Stimulated activated CD8-positive, alpha-beta memory T cell treated with anti-CD3 and anti-CD28 coated beads, Interleukin-4, amount 100 ng/mL, for 48 hours (primary cell): ENCODE measurements around the gene UPF3A.
"Not testable (repeated sequence)": the region's sequence is repeated elsewhere in the genome, so short reads cannot be mapped to it uniquely, and the experiment has no call there.

Experiments
- DNase-seq: peaks from one replicate; pipeline ENCODE4 v3.0.0-alpha.2; 2020

The UPF3A gene, protein sequence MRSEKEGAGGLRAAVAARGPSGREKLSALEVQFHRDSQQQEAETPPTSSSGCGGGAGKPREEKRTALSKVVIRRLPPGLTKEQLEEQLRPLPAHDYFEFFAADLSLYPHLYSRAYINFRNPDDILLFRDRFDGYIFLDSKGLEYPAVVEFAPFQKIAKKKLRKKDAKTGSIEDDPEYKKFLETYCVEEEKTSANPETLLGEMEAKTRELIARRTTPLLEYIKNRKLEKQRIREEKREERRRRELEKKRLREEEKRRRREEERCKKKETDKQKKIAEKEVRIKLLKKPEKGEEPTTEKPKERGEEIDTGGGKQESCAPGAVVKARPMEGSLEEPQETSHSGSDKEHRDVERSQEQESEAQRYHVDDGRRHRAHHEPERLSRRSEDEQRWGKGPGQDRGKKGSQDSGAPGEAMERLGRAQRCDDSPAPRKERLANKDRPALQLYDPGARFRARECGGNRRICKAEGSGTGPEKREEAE

GRCh38 chr13:114281351-114282040 is at the start of gene UPF3A:
UPF3A (plus strand) TSS chr13:114281601; CDS start chr13:114281640, 39 bp downstream.
- DNase-seq: peak; percentile 90

- no peak for DNase-seq
Measured at GRCh38 chr13:114231886-114232285, 49.5 kb upstream of the UPF3A start.

- DNase-seq: no peak
Measured at GRCh38 chr13:114234266-114234644, 47.1 kb upstream of the UPF3A start.

DNA sequence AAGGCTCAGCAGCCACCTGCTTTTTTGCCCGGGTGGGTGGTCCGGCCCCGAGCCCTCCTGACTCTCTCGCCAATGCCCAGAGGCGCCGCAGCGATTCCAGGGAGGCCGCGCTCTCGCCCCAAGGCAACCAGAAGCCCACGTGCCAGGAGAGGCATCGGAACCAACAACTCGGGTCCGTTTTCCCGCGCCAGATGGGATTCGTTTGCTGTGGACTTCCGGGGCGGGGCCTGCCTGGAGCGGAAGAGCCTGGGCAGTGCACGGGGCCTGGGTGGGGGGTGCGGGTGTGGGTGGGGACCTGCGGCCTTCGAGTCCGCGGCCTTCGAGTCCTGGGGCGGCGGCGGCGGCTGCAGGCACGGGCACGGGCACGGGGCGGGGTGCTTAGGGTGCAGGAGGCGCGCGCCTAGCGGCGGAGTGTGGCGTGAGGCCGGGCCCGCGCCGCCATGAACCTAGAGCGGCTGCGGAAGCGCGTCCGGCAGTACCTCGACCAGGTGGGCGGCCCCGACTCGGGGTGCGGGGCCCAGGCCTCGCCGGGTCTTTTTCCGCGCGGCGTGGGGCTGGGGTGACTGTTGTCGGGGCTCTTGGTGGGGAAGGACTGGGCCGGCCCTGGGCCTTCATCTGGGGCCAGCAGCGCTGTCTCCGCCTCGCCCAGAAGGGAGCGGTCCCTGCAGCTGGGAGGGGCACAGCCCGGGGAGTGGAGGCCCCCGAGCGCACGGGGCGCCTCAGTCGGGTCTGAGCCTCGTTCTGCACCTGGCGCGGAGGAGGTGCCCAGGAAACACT is 46.6 kb upstream of the UPF3A start, which contains the start of gene CDC16:
CDC16 (plus strand) TSS at position 253 of the 777 bp plus-strand sequence; CDS start at position 441, 188 bp downstream.
- peak; percentile 92 for DNase-seq

DNA sequence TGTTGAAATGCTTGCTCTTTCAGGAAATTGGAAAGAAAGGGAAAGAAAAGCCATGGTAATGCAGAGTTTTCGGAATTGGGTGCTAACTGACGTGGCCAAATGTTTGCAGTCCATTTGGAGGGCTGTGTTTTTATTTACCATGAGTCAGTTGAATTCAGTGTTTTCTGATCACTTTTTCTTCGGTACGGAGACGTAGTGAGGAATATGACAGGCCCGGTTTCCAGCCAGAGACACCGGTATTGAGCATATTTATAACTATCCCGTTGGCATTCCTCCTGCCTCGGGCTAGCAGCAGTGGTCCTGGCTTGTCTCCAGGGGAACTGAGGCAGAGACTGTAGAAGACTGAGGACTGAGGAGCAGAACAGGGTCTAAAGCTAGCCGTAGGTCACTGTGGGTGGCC is 45.7 kb upstream of the UPF3A start:
- DNase-seq: no peak

GRCh38 chr13:114236227-114236626 is 45.2 kb upstream of the UPF3A start:
- no peak for DNase-seq

DNA sequence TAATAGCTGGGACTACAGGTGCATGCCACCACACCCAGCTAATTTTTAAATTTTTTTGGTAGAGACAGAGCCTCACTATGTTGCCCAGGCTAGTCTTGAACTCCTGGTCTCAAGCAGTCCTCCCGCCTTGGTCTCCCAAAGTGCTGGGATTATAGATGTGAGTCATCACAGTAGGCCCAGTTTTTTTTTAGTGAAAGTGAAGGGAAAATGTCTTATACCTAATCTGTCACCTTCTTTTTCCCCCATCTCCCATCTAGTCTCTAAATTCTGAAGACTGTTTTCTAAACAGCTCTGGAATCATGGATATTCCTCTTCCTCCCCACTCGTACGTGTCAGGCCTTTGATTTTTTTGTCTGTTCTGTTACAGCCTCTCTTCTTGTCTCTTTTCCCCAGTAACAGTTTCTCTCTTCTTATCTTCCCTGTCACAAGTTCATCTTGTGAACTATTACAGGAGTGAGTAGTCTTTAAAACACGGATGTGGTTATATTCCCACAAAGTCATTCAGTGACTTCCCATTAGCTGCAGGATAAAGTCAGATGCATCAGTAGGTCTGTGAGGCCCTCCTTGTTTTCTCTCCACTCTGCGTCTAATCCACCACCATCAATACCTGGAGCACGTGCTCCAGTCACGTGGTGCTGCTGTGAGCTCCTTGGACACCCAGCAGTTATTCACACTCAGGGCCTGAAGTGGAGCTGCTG is 43.8 kb upstream of the UPF3A start:
- no peak for DNase-seq

- no peak for DNase-seq
Measured at GRCh38 chr13:114241918-114242317, 39.5 kb upstream of the UPF3A start.

GRCh38 chr13:114243971-114244370 is 37.4 kb upstream of the UPF3A start:
- DNase-seq: no peak

- no peak for DNase-seq
Measured at GRCh38 chr13:114244637-114245036, 36.8 kb upstream of the UPF3A start.

DNA sequence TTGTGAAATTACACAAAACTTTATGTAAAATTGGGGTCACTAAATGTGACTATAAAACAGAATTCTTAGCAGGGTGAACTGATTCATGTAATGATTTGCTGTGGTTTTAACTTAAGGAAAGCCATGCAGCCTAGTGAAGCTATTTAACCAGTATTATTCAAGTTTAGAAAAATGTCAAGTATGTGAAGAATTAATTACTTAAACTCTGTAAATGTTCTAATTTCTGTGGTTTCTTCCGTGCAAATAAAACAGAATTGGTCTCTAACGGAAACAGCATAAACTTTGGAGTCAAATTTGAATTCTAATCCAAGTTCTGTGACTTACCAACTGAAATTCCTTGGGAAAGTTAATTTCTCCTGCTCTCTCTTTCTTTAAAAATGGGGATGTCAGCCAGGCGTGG is 33.4 kb upstream of the UPF3A start:
- DNase-seq: no peak

DNA sequence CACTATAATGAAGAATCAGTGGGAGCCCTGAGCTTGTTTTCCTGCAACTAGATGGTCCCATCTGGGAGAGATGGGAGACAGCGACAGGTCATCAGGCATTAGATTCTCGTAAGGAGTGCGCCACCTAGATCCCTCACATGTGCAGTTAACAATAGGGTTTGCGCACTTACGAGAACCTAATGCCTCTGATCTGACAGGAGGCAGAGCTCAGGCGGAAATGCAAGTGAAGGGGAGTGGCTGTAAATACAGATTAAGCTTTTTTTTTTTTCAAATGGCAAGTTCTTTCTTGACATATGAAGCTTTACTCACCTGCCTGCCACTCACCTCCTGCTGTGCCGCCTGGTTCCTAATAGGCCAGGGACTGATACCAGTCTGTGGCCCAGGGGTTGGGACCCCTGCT is 32.3 kb upstream of the UPF3A start:
- no peak for DNase-seq

DNA sequence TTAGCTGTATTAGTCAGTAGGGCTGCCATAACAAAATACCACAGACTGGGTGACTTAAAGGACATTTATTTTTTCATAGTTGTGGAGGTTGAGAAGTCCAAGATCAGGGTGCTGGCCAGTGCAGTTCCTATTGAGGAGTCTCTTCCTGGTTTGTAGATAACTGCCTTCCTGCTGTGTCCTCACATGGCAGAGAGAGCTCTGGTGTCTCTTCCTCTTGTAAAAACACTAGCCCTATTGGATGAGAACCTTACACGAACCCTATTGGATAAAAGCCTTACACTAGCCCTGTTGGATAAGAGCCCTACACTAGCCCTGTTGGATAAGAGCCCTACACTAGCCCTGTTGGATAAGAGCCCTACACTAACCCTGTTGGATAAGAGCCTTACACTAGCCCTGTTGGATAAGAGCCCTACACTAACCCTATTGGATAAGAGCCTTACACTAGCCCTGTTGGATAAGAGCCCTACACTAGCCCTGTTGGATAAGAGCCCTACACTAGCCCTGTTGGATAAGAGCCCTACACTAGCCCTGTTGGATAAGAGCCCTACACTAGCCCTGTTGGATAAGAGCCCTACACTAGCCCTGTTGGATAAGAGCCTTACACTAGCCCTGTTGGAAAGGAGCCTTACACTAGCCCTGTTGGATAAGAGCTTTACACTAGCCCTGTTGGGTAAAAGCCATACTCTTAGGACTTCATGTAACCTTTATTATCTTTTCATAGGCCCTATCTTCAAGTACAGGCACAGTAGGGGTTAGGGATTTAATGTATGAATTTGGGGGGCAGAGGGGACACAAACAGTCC is 29.6 kb upstream of the UPF3A start:
- DNase-seq: not testable (repeated sequence)

DNA sequence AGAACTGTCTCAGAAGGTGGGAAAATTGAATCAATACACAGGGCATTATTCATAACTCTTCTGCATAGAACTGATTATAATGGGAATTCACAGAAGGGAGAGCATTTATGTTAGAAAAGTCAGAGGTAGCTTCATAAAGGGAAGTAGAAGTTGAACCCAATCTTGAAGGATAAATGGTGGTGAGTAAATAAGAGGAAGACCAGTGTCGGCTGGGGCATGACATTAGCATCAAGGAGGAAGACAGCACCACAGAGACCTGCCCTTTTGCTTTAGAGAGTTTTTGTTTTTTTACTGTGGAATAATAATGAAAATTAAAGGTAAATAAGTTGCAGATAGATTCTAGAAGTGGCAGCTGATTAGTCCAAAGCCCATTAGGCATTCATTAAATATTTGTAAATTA is 24.9 kb upstream of the UPF3A start:
- no peak for DNase-seq

DNA sequence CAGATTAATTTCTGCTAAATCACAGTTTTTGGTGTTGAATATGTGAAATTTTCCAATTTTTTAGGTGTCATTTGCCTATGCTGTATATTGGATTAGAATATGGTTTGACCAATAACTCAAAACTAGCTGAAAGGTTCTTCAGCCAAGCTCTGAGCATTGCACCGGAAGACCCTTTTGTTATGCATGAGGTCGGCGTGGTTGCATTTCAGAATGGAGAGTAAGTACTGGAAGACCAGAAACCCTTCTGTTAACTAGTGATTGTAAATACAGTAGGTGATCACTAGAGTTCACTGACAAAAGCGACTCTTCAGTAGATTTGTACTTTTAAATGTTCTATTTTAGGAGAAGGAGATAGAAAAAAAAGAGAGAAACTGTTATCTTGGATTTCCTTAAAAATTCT is 24.4 kb upstream of the UPF3A start:
- DNase-seq: no peak

- DNase-seq: no peak
Measured at GRCh38 chr13:114258589-114258988, 22.8 kb upstream of the UPF3A start.

DNA sequence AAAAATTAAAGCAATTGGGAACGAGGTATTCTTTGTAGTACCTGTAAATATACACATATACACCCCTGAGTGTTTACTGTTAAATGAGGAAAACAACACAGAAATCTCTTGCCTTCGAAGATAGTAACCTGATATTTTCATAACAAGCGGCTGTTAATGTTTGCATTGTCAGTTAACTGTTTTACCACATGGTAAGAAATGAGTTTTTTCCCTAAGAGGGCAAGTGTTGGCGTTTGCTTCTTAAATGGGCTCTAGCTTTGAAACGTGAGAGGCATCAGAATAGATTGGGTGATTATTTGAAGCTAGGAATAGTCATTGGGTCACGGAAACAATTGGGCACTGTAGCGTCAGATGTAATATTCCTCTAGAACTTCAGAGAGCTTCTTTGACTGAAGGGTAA is 22.0 kb upstream of the UPF3A start:
- no peak for DNase-seq

DNA sequence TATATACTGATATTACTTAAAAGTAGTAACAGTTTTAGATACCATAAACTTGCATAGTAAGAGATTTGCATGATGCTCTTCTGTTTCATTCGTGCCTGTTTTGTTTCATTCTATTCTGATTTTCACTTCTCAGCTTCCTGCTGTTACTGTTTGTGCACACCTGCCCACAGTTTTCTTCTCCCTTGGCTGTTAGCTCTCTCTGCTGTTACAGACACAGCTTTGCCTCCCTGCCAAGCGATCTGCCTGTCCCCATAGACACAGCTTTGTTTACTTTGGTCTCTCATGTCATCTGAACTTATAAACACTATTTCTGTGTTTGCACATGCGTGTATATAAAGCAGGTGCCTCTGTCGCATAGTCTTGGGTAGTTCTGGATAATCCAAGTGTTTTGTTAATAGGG is 21.4 kb upstream of the UPF3A start:
- DNase-seq: no peak

- no peak for DNase-seq
Measured at GRCh38 chr13:114260814-114261213, 20.6 kb upstream of the UPF3A start.

DNA sequence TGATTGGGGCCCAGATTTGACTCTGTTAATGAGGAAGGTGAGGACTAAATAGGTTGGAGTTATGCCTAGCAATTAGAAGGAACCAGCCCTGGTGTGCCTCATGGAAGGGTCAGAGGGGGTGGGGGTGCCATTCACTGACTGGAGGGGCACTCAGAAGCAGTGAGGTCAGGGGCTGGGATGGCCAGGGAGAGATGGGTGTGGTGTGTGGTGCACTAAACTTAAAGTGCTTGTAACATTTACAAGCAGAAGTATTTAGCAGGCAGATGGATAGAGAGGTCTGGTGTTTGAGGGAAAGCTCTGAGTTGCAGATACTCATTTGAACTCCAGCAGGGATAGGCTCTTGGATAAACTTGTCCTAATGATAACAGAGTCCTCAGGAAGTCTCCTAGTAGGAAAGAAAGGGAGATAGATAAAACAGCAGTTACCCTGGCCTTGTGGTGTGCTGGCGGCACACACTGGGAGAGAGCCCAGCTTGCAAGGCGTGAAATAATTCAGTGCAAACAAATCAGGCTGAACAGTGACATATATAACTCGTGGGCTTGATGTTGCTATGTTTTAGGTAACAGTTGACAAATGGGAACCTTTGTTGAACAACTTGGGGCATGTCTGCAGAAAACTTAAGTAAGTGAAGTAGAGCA is 20.0 kb upstream of the UPF3A start:
- no peak for DNase-seq

DNA sequence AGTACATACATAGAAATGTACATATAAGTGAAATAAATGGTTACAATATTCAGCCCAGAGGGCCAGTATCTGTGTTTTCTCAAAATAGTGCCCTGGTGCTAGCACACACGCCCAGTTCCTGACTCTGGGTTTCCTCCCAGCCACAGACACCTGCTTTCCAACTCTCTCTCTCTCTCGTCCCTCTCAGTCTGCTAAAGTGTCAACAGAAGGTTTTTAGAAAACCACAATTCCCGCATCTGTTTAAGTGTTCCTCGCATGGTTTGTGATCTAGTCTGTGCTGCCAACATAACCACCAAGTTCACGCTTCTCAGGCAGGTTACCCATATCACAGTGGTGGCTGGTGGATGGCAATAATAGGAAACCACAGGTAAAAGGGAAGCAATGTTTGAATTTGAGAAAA is 17.8 kb upstream of the UPF3A start:
- no peak for DNase-seq
